HG03521 (cell line): Measurements from ENCODE around the gene PODXL.
"Not testable (repeated sequence)": the region's sequence is repeated elsewhere in the genome, so short reads cannot be mapped to it uniquely, and the experiment has no call there.

Experiments used
- ATAC-seq: cut with Tn5 transposase; IDR thresholded peaks from one replicate; pipeline ENCODE4 v1.9.1; 2021; ENCODE audit warnings: mild to moderate bottlenecking, moderate library complexity; ENCODE audit not compliant: unreplicated experiment

Gene PODXL

DNA sequence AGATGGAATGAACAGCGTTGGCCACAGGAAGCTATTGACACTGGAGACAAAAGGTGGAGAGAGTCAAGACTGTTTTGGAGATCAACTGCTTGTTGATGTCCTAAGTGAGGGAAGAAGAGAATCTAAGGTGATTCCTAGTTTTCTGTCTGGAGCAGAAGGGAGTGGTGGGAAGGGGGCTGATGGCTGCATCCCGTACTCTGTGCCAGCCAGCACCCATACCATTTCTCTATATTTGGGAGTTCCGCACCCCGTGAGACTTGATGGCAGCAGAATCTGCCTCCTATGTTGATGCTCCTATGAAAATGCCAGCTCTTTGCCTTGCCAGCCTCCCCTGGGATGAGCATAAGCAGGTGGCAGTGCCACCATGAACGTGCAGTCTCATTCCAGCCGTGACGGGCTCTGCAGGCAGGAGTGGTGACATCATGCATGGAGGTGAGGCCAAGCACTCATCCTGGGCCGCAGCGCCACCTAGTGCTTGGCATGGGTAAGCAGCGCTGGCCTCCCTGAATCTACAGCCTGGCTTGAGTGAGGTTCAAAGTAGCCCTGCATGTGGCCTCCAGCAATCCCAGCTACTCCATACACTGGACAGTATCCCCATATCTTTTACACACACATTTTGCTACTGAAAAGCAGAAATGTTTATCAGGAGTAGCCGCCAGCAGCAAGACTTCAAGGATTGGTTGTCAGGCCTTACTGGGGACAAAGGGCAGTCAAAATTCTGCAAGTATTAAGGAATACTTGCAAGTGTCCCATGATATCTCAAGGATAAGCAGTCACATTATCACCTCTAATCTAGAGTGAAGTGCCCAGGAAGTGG, 43.0 kb downstream of the PODXL start:
- ATAC-seq: peak; percentile 97

DNA sequence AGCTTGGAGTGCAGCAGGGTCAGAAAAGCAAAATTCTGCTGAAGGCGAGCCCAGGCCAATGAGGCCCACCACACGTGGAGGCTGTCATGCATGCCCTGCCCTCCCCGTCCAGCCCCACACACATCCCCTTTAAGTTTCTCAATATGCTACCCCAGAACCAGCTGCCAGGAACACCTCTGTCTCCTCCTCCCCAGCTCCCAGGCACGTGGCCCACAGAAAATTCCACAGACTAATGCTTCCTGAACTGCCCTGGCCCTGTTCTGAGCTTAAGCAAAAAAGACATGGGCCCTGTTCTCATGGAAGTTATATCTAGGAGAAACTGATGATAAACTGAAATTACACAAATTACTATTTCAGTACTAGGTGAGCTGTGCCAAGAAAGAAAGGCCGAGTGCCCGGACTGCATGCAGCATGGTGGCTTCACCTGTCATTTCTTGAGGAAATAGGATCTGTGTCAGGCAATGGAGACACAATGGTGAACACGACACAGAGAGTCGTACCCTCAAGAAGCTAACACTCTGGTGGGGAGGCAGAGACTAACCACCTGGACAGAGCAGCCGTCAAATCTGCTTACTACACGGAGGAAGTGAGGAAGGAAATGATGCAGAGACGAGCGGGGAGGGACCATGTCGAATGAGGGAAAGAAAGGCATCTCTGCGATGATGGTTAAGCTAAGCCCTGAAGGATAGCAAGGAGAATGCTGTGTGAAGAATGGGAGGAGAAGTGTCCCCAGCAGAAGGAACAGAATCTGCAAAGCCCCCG, 44.5 kb downstream of the PODXL start:
- ATAC-seq: no peak

GRCh38 chr7:131511071-131511470, 45.4 kb downstream of the PODXL start:
- ATAC-seq: no peak

GRCh38 chr7:131509781-131510180, 46.6 kb downstream of the PODXL start:
- ATAC-seq: no peak

GRCh38 chr7:131508754-131509486, 47.5 kb downstream of the PODXL start:
- ATAC-seq: no peak

- no peak for ATAC-seq
Observed at GRCh38 chr7:131507592-131508331, 48.7 kb downstream of the PODXL start.

- ATAC-seq: no peak
Observed at GRCh38 chr7:131506597-131506996, 49.8 kb downstream of the PODXL start.

GRCh38 chr7:131505636-131506557, 50.5 kb downstream of the PODXL start:
- ATAC-seq: no peak

GRCh38 chr7:131505037-131505620, 51.3 kb downstream of the PODXL start:
- ATAC-seq: not testable (repeated sequence)

DNA sequence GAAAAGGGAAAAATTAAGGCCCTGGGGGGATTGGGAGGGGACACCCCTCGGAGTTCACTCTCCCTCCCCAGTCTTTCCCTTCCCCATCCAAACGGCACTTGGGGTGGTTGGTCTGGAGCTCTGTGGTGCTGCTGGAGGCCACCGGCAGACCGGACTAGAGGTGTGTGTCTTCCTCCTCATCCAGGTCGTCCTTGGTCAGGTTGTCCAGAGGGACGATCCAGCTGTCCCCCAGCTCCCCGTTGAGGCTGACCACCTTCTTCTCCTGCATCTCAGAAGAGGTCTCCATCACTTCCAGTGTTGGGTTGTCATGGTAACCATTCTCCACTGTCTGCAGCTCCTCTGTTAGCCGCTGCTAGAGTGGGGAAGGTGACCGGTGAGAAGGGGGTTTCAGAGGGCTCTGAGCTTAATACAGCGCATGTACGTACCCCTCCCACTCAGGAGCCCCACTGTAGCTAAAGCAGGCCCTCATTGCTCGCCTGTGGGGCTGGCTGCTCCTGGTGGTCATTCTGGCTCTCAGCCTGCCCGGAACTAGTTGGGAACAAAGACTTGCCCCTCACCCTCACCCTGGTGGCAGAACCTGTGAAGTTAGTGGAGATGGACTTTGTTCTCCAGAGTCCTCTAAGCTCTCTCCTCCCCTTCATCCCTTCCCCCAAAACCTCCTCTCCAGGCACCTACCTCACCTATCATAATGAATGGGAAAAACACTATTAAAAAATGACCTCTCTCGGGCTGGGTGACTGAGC, 52.1 kb downstream of the PODXL start:
- ATAC-seq: no peak

GRCh38 chr7:131503639-131504038, 52.8 kb downstream of the PODXL start:
- no peak for ATAC-seq

GRCh38 chr7:131502810-131503508, 53.5 kb downstream of the PODXL start:
- ATAC-seq: no peak

- ATAC-seq: no peak
Observed at GRCh38 chr7:131501930-131502685, 54.3 kb downstream of the PODXL start.

GRCh38 chr7:131501422-131501821, 55.0 kb downstream of the PODXL start:
- peak; percentile 75 for ATAC-seq

DNA sequence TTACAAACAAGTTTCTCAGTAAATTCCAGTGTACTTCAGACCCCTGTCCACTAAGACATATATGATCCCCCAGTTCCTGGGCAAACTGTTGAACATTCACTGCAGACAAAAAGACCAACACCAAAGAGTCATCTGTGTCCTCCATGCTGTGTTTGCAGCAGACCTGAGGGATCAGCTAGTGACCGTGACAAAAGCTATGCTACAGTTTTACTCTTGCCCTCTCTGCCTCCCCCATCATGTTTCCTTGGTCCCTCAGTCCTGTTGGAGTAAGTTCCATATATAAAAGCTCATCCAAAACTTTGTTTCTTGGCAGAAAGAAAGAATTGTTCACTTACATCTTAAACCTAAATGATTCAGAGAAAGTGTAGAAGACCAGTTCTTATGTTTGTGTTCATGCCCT, 56.1 kb downstream of the PODXL start:
- ATAC-seq: no peak

DNA sequence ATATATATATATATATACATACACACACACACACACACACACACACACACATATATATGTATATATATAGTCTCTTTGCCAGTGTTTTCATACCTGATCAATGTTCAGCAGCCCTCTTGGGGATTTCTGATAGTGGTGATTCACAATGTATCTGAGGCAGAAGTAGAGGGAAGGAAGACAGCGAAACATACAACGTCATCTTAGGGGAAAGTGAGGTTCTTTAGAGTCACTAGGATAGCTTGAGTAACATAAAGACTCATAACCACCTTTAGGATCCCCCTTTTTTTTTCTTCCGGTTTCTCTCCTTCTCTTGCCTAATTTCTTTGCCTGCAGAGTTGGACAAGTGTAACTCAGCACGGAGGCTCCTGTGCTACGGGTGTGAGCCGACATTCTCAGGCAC, 56.6 kb downstream of the PODXL start:
- no peak for ATAC-seq

DNA sequence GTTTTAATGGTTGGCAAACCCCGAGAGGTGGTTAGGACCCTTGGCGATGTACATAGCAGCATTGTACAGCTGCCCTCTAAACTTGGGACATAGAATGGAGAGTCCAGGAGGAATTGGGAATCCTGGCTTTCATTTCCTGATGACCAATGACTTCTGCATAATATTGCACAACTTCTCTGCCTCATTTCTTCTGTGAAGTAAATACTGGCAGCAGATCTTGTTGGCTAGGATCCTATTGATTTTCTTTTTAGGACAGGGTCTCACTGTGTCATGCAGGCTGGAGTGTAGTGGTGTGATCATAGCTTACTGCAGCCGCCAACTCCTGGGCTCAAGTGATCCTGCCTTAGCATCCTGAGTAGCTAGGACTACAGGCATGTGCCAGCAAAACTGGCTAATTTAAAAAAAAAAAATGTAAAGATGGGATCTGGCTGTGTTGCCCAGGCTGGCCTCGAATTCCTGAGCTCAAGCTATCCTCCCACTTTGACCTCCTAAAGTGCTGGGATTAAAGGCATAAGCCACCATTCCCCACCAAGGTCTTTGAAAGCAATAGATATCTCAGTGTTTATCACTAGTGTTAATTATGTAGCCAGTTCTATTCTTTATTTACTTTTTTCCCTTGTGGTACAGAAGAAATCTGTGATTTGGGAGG, 58.1 kb downstream of the PODXL start:
- no peak for ATAC-seq
